GM18907 (cell line): ENCODE data around the gene FARP2.
"Not testable (repeated sequence)": the region's sequence is repeated elsewhere in the genome, so short reads cannot be mapped to it uniquely, and the experiment has no call there.

Experiments
- ATAC-seq: cut with Tn5 transposase; IDR thresholded peaks from one replicate; pipeline ENCODE4 v1.9.1; 2021; ENCODE audit warnings: mild to moderate bottlenecking, moderate library complexity; ENCODE audit not compliant: unreplicated experiment

The FARP2 gene

GRCh38 chr2:241396809-241397208, 40.7 kb downstream of the FARP2 start:
- not testable (repeated sequence) for ATAC-seq

DNA sequence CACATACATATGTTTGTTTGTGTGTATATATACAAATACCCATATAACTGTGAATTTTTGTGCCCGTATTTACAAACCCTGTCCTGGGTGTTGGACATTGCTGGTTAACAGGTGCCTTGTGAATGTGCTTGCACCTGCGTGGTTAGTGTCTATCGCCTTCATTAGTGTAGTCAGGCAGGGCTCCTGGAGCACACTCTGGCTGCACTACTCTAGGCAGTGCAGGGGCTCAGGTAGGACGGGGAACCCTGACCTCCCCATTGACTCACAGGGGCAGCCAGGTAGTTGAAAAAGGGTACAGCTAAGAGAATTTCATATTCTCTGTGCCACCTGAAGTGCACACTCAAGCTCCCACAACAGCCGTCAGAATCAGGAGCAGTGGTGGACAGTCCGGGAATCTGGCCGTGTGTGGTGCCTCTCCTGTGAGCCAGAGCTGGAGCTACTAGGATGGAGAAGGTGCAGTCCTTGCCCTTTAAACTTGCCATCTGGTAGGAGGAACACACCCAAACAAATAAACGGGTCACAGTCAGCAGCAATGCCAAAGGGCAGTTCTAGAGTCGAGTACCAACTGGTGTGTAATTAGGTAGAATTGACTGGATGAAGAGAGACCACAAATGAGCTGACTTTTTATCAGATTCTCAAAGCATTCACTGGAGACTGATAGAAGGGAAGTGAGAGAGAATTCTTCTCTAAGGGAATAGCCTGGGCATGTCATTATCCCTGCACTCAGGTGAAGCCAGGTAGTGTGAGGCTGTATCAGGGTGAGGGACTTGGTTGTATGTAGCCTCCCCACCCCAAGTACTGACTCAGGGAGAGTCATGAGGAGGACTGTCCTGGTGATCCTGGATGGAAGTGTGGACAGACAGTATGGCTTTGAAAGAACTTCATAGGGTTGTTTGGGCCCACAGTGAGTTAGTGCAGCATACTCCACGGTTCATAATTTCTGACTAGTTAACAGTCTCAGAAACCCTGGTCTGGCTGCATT, 44.1 kb downstream of the FARP2 start:
- no peak for ATAC-seq

- no peak for ATAC-seq
These were observed 52.8 kb downstream of the FARP2 start for GRCh38 chr2:241408849-241409248.

DNA sequence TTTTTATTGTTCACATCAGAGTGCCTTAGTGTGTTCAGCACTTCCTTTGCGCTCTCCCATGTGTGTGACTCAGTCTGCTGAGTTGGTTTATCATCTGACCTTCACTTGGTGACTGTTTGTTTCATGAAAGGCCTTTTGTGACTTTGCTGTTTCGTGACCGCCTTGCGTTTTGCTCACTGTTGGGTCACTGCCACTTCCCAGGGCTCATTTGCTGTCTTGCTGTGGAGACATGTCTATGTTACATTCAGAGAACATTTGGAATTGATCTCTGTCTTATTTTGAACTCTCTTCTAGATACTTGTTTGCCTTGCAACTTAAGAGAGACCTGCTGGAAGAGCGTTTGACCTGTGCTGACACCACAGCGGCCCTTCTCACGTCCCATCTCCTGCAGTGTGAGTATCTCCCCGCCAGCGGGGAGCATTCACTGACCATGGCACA, 54.7 kb downstream of the FARP2 start:
- no peak for ATAC-seq

DNA sequence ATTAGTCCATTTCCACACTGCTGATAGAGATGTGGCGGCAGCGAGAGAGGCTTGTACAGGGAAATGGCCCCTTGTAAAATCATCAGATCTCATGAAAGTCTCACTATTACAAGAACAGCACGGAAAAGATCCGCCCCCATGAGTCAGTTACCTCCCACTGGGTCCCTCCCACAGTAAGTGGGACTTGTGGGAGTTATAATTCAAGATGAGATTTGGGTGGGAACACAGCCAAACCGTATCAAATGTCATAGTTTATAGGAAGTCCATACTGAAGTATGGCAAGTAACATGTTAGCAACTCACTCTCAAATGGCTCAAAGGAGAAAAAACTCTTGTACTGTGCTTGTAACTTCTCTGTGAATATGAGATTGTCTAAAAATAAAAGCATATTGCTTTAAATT, 56.1 kb downstream of the FARP2 start:
- ATAC-seq, result no peak

DNA sequence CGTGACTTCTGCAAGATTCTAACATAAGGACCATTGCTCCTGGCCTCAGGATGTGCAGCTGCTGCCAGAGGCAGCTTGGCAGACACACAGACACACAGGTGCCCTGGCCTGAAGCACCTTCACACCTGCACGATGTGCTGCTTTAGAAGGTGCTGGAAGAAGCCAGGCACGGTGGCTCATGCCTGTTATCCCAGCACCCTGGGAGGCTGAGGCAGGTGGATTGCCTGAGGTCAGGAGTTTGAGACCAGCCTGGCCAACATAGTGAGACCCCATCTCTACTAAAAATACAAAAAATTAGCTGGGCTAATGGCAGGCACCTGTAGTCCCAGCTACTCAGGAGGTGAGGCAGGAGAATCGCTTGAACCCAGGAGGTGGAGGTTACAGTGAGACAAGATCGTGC, 57.4 kb downstream of the FARP2 start:
- ATAC-seq, result not testable (repeated sequence)

DNA sequence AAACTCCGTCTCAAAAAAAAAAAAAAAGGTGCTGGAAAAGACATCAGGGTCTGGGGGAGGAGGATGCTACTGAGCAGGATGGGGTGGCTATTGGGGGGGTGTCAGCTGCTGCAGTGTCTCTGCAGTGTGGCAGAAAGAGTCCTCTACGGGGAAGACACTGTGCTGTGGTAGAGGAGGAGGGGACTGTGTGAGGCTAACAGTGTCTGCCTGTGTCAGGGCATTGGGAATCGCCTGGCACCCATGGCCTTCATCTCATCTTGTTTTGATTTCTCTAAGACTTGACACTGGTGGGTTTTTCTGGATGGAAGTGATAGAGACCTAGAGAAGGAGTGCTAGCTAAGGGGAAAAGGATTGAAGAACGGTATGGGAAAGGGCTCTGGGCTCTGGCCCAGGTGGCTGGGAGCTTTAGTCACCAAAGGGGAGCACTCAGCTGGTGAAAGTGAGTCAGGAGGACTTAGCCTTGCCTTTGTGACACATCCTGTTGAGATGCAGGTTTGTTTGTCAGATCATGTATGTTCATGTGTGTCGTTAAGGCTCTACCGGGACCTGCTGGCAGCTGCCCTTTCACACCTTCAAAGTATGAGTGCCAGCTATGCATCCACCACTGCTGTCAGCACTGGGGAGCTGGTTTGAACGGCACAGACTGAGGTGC, 58.0 kb downstream of the FARP2 start:
- ATAC-seq, result no peak

DNA sequence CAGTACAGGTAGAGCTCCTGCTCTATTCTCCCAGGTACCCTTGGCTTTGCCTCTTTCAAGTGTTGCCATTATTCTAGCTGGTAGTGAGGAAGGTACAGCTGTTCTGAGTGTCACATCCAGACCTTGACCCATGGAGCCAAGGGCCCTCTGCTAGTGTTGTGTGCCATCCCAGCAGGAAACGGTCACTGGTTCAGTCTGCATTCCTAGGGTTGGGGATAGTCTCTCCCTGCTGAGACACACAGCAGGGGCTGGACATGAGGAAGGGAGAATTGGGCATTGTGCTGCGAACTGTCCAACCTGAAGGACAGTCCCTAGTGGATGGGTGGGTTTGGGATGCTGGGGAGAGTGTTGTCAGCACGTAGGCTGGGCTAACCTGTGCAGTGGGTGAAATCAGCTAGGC, 59.1 kb downstream of the FARP2 start:
- no peak for ATAC-seq

DNA sequence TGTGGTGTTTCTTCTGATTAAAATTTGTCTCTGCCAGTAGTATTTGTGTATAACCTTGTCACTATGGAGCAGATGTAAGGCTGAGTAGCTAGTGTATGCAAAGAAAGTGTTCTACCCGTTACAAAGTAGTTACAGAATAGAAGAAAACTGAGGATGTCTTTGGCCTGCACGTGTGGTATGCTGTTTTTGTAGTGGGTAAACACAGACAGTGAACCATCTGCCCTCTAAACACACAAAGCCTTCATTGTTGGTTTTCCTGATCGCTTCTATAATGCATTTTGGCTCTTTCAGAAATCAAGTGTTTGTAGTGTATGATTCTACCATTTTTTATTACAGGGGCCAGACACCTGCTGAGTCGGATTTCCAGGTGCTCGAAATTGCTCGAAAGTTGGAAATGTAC, 61.5 kb downstream of the FARP2 start:
- no peak for ATAC-seq

GRCh38 chr2:241421330-241421729, 65.2 kb downstream of the FARP2 start:
- no peak for ATAC-seq

DNA sequence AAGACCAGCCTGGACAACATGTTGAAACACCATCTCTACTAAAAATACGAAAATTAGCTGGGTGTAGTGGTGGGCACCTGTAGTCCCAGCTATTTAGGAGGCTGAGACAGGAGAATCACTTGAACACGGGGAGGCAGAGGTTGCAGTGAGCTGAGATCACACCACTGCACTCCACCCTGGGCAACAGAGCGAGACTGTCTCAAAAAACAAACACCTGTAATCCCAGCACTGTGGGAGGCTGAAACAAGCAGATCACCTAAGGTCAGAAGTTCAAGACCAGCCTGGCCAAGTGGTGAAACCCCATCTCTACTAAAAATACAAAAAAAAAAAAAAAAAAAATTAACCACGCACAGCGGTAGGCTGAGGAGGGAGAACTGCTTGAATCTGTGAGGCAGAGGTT, 65.9 kb downstream of the FARP2 start:
- not testable (repeated sequence) for ATAC-seq

- no peak for ATAC-seq
These were observed 66.3 kb downstream of the FARP2 start for GRCh38 chr2:241422350-241422749.

DNA sequence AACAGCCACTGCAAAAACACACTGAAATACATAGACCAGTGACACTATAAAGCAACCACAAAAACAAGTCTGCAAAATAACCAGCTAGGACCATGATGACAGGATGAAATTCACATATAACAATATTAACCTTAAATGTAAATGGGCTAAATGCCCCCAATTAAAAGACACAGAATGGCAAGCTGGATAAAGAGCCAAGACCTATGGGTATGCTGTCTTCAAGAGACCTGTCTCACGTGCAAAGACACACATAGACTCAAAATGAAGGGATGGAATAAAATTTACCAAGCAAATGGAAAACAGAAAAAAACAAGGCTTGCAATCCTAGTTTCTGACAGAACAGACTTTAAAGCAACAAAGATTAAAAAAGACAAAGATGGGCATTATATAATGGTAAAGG, 67.4 kb downstream of the FARP2 start:
- ATAC-seq, result not testable (repeated sequence)

GRCh38 chr2:241425368-241425767, 69.3 kb downstream of the FARP2 start:
- ATAC-seq, result no peak

DNA sequence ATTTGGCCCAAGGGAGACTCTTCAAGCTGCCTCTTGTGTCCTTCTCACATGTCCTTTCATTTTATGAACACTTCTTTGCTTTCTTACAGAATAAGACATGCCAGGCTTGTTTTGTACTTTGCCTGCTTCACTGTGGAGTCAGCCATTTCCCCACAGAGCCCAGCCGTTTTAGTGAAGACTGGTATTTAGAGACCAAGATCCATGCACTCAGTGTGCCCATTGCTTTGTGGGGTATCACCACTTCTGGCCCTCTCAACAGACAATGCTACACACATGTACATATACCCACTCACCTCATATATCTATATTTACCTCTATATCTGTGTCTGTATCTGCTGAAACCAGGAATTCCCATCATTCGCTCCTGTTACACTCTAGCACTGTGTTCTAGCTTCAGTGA, 74.1 kb downstream of the FARP2 start:
- ATAC-seq, result no peak

DNA sequence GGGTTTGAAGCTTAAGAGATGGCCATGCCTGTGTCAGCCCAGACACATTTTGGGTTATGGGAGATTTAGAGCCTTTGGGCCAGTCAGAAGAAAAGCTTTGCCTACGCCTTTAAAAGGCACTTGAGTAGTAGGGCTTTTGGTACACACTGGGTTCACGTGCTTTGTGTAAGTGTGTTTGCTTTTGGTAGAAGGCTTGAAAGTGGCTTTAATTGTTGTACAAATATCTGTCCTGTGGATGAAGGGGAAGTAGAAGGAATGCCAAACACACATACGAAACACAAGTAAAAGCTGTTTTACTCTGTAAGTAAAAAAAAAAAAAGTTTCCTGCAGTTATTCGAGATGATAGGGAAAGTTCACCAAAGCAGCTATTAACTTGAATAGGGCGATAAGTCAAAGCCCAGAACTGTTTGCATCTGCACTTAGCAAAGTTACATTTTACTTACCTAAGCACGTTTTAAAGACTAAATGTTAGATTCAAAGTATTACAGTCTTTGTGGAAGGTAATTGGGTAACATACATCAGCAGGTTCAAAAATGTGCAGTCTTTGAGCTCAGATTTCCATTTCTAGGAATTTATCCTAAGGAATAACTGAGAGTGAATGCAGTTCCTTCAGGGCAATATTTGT, 76.9 kb downstream of the FARP2 start:
- ATAC-seq, result no peak

DNA sequence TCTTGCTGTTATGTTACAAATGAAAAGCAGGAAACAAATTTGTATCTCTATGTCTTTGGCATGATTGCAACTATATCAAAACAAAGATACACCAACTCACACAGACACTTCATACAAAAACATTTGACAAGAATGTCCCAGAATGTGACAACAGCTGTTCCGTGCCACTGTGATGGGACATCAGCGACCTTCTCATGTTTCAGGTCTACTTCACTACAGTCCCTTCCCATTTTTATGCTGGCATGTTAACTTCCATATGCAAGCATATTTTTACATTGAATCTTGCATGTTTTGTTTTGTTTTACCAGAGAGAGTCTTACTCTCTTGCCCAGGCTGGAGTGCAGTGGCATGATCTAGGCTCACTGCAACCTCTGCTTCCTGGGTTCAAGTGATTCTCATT, 81.1 kb downstream of the FARP2 start:
- ATAC-seq, result no peak

DNA sequence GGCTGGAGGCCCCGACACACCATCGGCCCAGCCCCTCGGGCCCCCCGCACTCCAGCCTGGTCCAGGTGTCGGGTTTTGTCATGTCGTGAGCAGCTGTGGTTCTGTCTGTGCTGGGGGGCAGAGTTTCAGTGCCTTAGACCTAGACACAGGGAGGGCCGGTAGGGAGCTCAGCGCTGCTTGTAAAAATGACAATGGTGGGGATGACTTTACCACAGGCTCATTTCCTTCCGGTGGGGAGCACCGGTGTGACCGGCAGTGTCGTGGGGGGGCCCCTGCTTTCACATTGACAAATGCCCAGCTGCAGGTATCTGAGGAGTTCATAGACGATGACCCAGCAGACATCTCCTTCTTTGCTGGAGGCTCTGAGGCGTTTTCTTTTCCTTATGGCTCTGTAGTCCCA, 85.4 kb downstream of the FARP2 start:
- no peak for ATAC-seq

DNA sequence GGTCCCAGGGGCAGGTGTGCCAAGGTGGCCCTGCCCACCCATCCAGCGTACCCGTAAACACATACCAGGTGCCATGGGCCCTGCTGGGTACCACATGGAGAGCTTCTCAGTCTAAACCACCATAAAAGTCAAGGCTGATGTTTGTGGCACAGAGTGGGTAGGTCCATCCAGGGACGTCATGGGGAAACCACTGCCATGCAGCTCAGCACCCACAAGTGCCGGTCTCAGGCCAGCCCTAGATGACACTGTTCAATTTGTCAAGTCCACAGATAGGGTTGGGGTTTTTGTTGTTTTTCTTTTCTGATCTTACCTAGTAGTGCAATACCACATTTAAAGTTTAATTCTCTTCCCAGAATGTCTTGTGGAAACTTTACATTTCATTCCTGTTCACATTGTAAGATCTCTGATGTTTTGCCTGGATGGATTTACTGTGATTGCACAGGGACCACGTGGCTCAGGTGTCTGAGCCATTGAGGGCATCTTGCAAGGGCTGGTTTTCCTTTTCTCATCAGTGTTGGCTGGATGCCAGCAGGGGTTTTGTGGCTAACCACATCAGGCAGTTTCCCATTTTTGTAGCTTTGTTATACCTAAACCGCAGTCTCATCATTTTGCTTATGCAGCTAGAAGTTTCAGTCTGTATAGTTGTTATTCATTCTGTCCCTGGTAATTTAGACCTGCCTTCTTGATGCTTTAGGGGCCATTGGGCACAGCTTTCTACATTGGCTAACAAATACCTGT, 87.6 kb downstream of the FARP2 start:
- ATAC-seq, result no peak

- ATAC-seq, result no peak
These were observed 89.3 kb downstream of the FARP2 start for GRCh38 chr2:241445426-241445825.

DNA sequence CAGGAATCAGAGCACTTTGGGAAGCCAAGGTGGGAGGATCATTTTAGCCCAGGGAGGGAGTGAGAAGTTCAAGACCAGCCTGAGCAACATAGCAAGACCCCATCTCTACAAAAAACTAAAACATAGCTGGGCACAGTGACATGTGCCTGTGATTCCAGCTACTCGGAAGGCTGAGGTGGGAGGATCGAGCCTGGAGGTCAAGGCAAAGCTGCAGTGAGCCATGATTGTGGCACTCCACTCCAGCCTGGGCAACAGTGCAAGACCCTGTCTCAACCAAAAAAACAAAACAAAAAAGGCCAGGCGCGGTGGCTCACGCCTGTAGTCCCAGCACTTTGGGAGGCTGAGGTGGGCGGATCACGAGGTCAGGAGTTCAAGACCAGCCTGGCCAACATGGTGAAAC, 94.0 kb downstream of the FARP2 start:
- not testable (repeated sequence) for ATAC-seq
